ENCODE results near the gene LRP1B.

LRP1B gene

GRCh38 chr2:141062031-141062430 is 1068.8 kb downstream of the LRP1B start:
- Mint-ChIP-seq H3K27me3 (no peaks in the 10 kb centered on the region), H3K4me1 (no peaks in the 10 kb centered on the region), H3K9me3 (peaks cover 6% of the 10 kb centered on the region), H3K36me3 (no peaks in the 10 kb centered on the region), H3K27ac (no peak overlapping the region), H3K4me3 (no peak overlapping the region)
- ATAC-seq (ENCODE audit: low read depth) (no peak), DNase-seq (ENCODE audit: low spot score in 2 of 2) (no peak)

GRCh38 chr2:141058556-141058955 is 1072.3 kb downstream of the LRP1B start:
- H3K4me3 Mint-ChIP-seq: no peak overlapping the region
- no peaks in the 10 kb centered on the region for H3K36me3 Mint-ChIP-seq
- H3K4me1 Mint-ChIP-seq: no peaks in the 10 kb centered on the region
- no peaks in the 10 kb centered on the region for H3K27me3 Mint-ChIP-seq
- ATAC-seq (ENCODE audit: low read depth): no peak
- no peak for DNase-seq (ENCODE audit: low spot score in 2 of 2)
- H3K9me3 Mint-ChIP-seq: peaks cover 1% of the 10 kb centered on the region
- no peak overlapping the region for H3K27ac Mint-ChIP-seq

- Mint-ChIP-seq H3K4me1 (no peaks in the 10 kb centered on the region), H3K4me3 (no peak overlapping the region), H3K27me3 (no peaks in the 10 kb centered on the region), H3K27ac (no peak overlapping the region), H3K9me3 (no peaks in the 10 kb centered on the region), H3K36me3 (no peaks in the 10 kb centered on the region)
- DNase-seq (ENCODE audit: low spot score in 2 of 2): no peak
- no peak for ATAC-seq (ENCODE audit: low read depth)
Measured at GRCh38 chr2:141055531-141055930, 1075.3 kb downstream of the LRP1B start.

- Mint-ChIP-seq H3K27me3 (no peaks in the 10 kb centered on the region), H3K27ac (no peak overlapping the region), H3K36me3 (no peaks in the 10 kb centered on the region), H3K4me1 (no peaks in the 10 kb centered on the region), H3K4me3 (no peak overlapping the region), H3K9me3 (peaks cover 5% of the 10 kb centered on the region)
- no peak for ATAC-seq (ENCODE audit: low read depth)
- DNase-seq (ENCODE audit: low spot score in 2 of 2): no peak
Measured at GRCh38 chr2:141048951-141049350, 1081.9 kb downstream of the LRP1B start.

- DNase-seq (ENCODE audit: low spot score in 2 of 2) (no peak), ATAC-seq (ENCODE audit: low read depth) (no peak)
- H3K4me1 Mint-ChIP-seq: no peaks in the 10 kb centered on the region
- H3K36me3 Mint-ChIP-seq: no peaks in the 10 kb centered on the region
- no peak overlapping the region for H3K4me3 Mint-ChIP-seq
- H3K27me3 Mint-ChIP-seq: no peaks in the 10 kb centered on the region
- H3K27ac Mint-ChIP-seq: no peak overlapping the region
- peaks cover 2% of the 10 kb centered on the region for H3K9me3 Mint-ChIP-seq
Measured at GRCh38 chr2:141041281-141041680, 1089.5 kb downstream of the LRP1B start.

GRCh38 chr2:141038341-141038740 is 1092.5 kb downstream of the LRP1B start:
- Mint-ChIP-seq H3K4me1 (no peaks in the 10 kb centered on the region), H3K27me3 (no peaks in the 10 kb centered on the region), H3K27ac (no peak overlapping the region), H3K36me3 (no peaks in the 10 kb centered on the region), H3K4me3 (no peak overlapping the region), H3K9me3 (no peaks in the 10 kb centered on the region)
- no peak for ATAC-seq (ENCODE audit: low read depth)
- DNase-seq (ENCODE audit: low spot score in 2 of 2): no peak

- DNase-seq (ENCODE audit: low spot score in 2 of 2): no peak
- H3K4me1 Mint-ChIP-seq: no peaks in the 10 kb centered on the region
- H3K36me3 Mint-ChIP-seq: no peaks in the 10 kb centered on the region
- H3K9me3 Mint-ChIP-seq: peaks cover 3% of the 10 kb centered on the region
- H3K27ac Mint-ChIP-seq: no peak overlapping the region
- H3K4me3 Mint-ChIP-seq: no peak overlapping the region
- ATAC-seq (ENCODE audit: low read depth): no peak
- no peaks in the 10 kb centered on the region for H3K27me3 Mint-ChIP-seq
Measured at GRCh38 chr2:141037361-141037760, 1093.5 kb downstream of the LRP1B start.

GRCh38 chr2:141035846-141036420 is 1094.9 kb downstream of the LRP1B start:
- no peaks in the 10 kb centered on the region for H3K27me3 Mint-ChIP-seq
- ATAC-seq (ENCODE audit: low read depth) (no peak), DNase-seq (ENCODE audit: low spot score in 2 of 2) (no peak)

GRCh38 chr2:141029428-141030078 is 1101.3 kb downstream of the LRP1B start:
- Mint-ChIP-seq H3K4me1 (no peaks in the 10 kb centered on the region), H3K9me3 (peaks cover 3% of the 10 kb centered on the region), H3K27me3 (no peaks in the 10 kb centered on the region), H3K4me3 (no peak overlapping the region), H3K36me3 (no peaks in the 10 kb centered on the region), H3K27ac (no peak overlapping the region)
- no peak for DNase-seq (ENCODE audit: low spot score in 2 of 2)
- no peak for ATAC-seq (ENCODE audit: low read depth)

More at GRCh38 chr2:141035846-141036420, 1094.9 kb downstream of the LRP1B start:
- Mint-ChIP-seq H3K4me1 (no peaks in the 10 kb centered on the region), H3K9me3 (peaks cover 3% of the 10 kb centered on the region), H3K36me3 (no peaks in the 10 kb centered on the region), H3K27ac (no peak overlapping the region), H3K4me3 (no peak overlapping the region)

GRCh38 chr2:141027221-141027620 is 1103.6 kb downstream of the LRP1B start:
- no peak for DNase-seq (ENCODE audit: low spot score in 2 of 2)
- no peak for ATAC-seq (ENCODE audit: low read depth)
- no peak overlapping the region for H3K27ac Mint-ChIP-seq
- no peaks in the 10 kb centered on the region for H3K36me3 Mint-ChIP-seq
- no peak overlapping the region for H3K4me3 Mint-ChIP-seq
- no peaks in the 10 kb centered on the region for H3K4me1 Mint-ChIP-seq
- H3K27me3 Mint-ChIP-seq: no peaks in the 10 kb centered on the region
- H3K9me3 Mint-ChIP-seq: no peaks in the 10 kb centered on the region

- Mint-ChIP-seq H3K9me3 (peaks cover 2% of the 10 kb centered on the region), H3K27me3 (no peaks in the 10 kb centered on the region), H3K4me3 (no peak overlapping the region), H3K27ac (no peak overlapping the region), H3K4me1 (no peaks in the 10 kb centered on the region), H3K36me3 (no peaks in the 10 kb centered on the region)
- ATAC-seq (ENCODE audit: low read depth): no peak
- no peak for DNase-seq (ENCODE audit: low spot score in 2 of 2)
Measured at GRCh38 chr2:141021611-141022010, 1109.2 kb downstream of the LRP1B start.

- Mint-ChIP-seq H3K27ac (no peak overlapping the region), H3K27me3 (no peaks in the 10 kb centered on the region), H3K4me1 (no peaks in the 10 kb centered on the region), H3K9me3 (peaks cover 2% of the 10 kb centered on the region), H3K36me3 (no peaks in the 10 kb centered on the region), H3K4me3 (no peak overlapping the region)
- no peak for ATAC-seq (ENCODE audit: low read depth)
- no peak for DNase-seq (ENCODE audit: low spot score in 2 of 2)
Measured at GRCh38 chr2:141021109-141021508, 1109.7 kb downstream of the LRP1B start.

- no peak for DNase-seq (ENCODE audit: low spot score in 2 of 2)
- peaks cover 2% of the 10 kb centered on the region for H3K9me3 Mint-ChIP-seq
- no peak overlapping the region for H3K27ac Mint-ChIP-seq
- no peaks in the 10 kb centered on the region for H3K36me3 Mint-ChIP-seq
- H3K27me3 Mint-ChIP-seq: no peaks in the 10 kb centered on the region
- no peak for ATAC-seq (ENCODE audit: low read depth)
- H3K4me3 Mint-ChIP-seq: no peak overlapping the region
- no peaks in the 10 kb centered on the region for H3K4me1 Mint-ChIP-seq
Measured at GRCh38 chr2:141020346-141020745, 1110.5 kb downstream of the LRP1B start.

- Mint-ChIP-seq H3K4me1 (no peaks in the 10 kb centered on the region), H3K9me3 (peaks cover 2% of the 10 kb centered on the region), H3K27me3 (no peaks in the 10 kb centered on the region), H3K36me3 (no peaks in the 10 kb centered on the region), H3K27ac (no peak overlapping the region), H3K4me3 (no peak overlapping the region)
- ATAC-seq (ENCODE audit: low read depth): no peak
- DNase-seq (ENCODE audit: low spot score in 2 of 2): no peak
Measured at GRCh38 chr2:141015341-141016047, 1115.3 kb downstream of the LRP1B start.

All from memory B cell (primary cell).